K562 (cell line): ENCODE measurements around the gene ANKRD13A. TPM values are rescaled to one million over a fixed set of nuclear protein-coding genes. Genes with fewer than 3 reads are reported as not detected.

Experiments used
- ATF3 ChIP-seq, 2 experiments: fragments of 450-650 bp in 1 of 2; sonication (generic) in 1 of 2; formaldehyde crosslinking in 1 of 2; IDR thresholded peaks in 1 of 2; conservative IDR thresholded peaks in 1 of 2; 2 replicates each; pipeline versions ENCODE4 v1.6.1 to v1.8.1; 2016 to 2023; ENCODE audit warnings: mild to moderate bottlenecking in 2 of 2, moderate library complexity in 2 of 2, inconsistent platforms in 1 of 2, missing genetic modification reagents in 1 of 2
- CEBPG ChIP-seq, 3 experiments: fragments of 200-800 bp in 1 of 3; sonication (Bioruptor generic) in 1 of 3; sonication (generic) in 1 of 3; formaldehyde crosslinking in 1 of 3; IDR thresholded peaks in 2 of 3; conservative IDR thresholded peaks in 1 of 3; 2 replicates each; pipeline versions ENCODE4 v1.6.1 to v1.8.0; 2016 to 2022; ENCODE audit warnings: missing compliant biosample characterization in 2 of 3, missing genetic modification characterization in 2 of 3, mild to moderate bottlenecking in 1 of 3, missing genetic modification reagents in 1 of 3
- DPF2 ChIP-seq: fragments of 450-650 bp; IDR thresholded peaks from 2 replicates; pipeline ENCODE4 v1.6.1; 2016
- ERF ChIP-seq: fragments of 450-650 bp; formaldehyde crosslinking; IDR thresholded peaks from 2 replicates; pipeline ENCODE4 v1.4.0; 2020; ENCODE audit warnings: mild to moderate bottlenecking, mixed read lengths
- HNRNPL ChIP-seq: fragments of 200-400 bp; formaldehyde crosslinking; IDR thresholded peaks from 2 replicates; pipeline ENCODE4 v1.6.1; 2017; ENCODE audit warnings: low read depth, mild to moderate bottlenecking, low read length
- HNRNPUL1 ChIP-seq: fragments of 200-400 bp; formaldehyde crosslinking; IDR thresholded peaks from 2 replicates; pipeline ENCODE4 v1.6.1; 2017; ENCODE audit warnings: low read length
- IRF2 ChIP-seq: sonication (generic); formaldehyde crosslinking; IDR thresholded peaks from 2 replicates; pipeline ENCODE4 v1.8.1; 2022; ENCODE audit warnings: mild to moderate bottlenecking, missing genetic modification reagents
- JUND ChIP-seq, 2 experiments: IDR thresholded peaks; 2 replicates in 1 of 2; 3 replicates in 1 of 2; pipeline ENCODE4 v1.6.1; 2011; ENCODE audit warnings: borderline replicate concordance in 2 of 2, low read depth in 2 of 2, low read length in 2 of 2, improper control_type of control experiment in 1 of 2, missing biosample characterization in 1 of 2, missing genetic modification characterization in 1 of 2, missing genetic modification reagents in 1 of 2
- MAFG ChIP-seq: fragments of 450-650 bp; conservative IDR thresholded peaks from 2 replicates; pipeline ENCODE4 v1.6.1; 2016; ENCODE audit warnings: missing genetic modification characterization, missing compliant biosample characterization
- POLR2H ChIP-seq: IDR thresholded peaks from 2 replicates; pipeline ENCODE4 v1.6.1; 2016; ENCODE audit warnings: missing genetic modification characterization, low read depth, mild to moderate bottlenecking, control low read depth, missing compliant biosample characterization, moderate library complexity
- RAD21 ChIP-seq, 2 experiments: fragments of 250-450 bp in 1 of 2; fragments of 450-650 bp in 1 of 2; sonication (Bioruptor Pico) in 1 of 2; formaldehyde crosslinking in 1 of 2; IDR thresholded peaks in 1 of 2; conservative IDR thresholded peaks in 1 of 2; 2 replicates each; pipeline versions ENCODE4 v1.4.0 to v1.8.0; 2020 to 2022; ENCODE audit warnings: mild to moderate bottlenecking in 2 of 2, moderate library complexity in 1 of 2
- SFPQ ChIP-seq: fragments of 200-400 bp; formaldehyde crosslinking; IDR thresholded peaks from 2 replicates; pipeline ENCODE4 v1.6.1; 2017; ENCODE audit warnings: mild to moderate bottlenecking, low read depth, low read length, moderate library complexity
- TCF3 ChIP-seq: sonication (generic); formaldehyde crosslinking; IDR thresholded peaks from 2 replicates; pipeline ENCODE4 v1.4.0; 2020; ENCODE audit warnings: mild to moderate bottlenecking, missing genetic modification reagents
- ZBTB11 ChIP-seq, 3 experiments: fragments of 200-800 bp in 1 of 3; fragments of 250-450 bp in 1 of 3; fragments of 450-650 bp in 1 of 3; sonication (Bioruptor Pico) in 1 of 3; sonication (Bioruptor generic) in 1 of 3; formaldehyde crosslinking in 1 of 3; IDR thresholded peaks; 2 replicates each; pipeline versions ENCODE4 v1.6.1 to v1.8.0; 2016 to 2022; ENCODE audit warnings: mild to moderate bottlenecking in 2 of 3, missing genetic modification characterization in 2 of 3, missing compliant biosample characterization in 1 of 3, moderate library complexity in 1 of 3
- ZFP30 ChIP-seq: fragments of 250-450 bp; sonication (Bioruptor Pico); IDR thresholded peaks from 2 replicates; pipeline ENCODE4 v1.8.0; 2022; ENCODE audit warnings: moderate library complexity, mild to moderate bottlenecking, inconsistent platforms, borderline replicate concordance
- ZNF224 ChIP-seq: sonication (generic); formaldehyde crosslinking; IDR thresholded peaks from 2 replicates; pipeline ENCODE4 v1.8.0; 2022; ENCODE audit warnings: mild to moderate bottlenecking, missing genetic modification reagents
- ZNF316 ChIP-seq: fragments of 450-650 bp; IDR thresholded peaks from 2 replicates; pipeline ENCODE4 v1.6.1; 2016
- polyA plus RNA-seq, 8 experiments: library from polyadenylated mRNA; depleted of rRNA in 4 of 8; stranded (reverse) in 5 of 8; unstranded in 3 of 8; fragments of >200 nt; fragmentation: Nextera tagmentation in 2 of 8; fragmentation: Illumina TruSeq in 1 of 8; extraction: Ambion mirVana in 2 of 8; extraction: Trizol in 1 of 8; gene quantifications; 2 replicates each; pipeline versions ENCODE4 v1.2.1 to v1.2.3, GENCODE V29; 2011 to 2014; ENCODE audit warnings: inconsistent platforms in 1 of 8, missing spikeins in 1 of 8
- total RNA-seq, 7 experiments: library from RNA; depleted of rRNA in 6 of 7; stranded (reverse); fragments of >200 nt in 6 of 7; fragmentation: Illumina TruSeq in 2 of 7; extraction: Trizol in 2 of 7; gene quantifications; 2 replicates each; pipeline versions ENCODE4 v1.2.1 to v1.2.3, GENCODE V29; 2011 to 2021; ENCODE audit warnings: low replicate concordance in 1 of 7

Gene ANKRD13A
- total and polyA plus RNA-seq, 9 of the 15 experiments (the other 6 are each of a cell fraction or from before 2014, with no cell fraction given), result 5.0 to 55.0 (median 41.5) TPM

GRCh38 chr12:110046451-110047187 lies 47.4 kb downstream of the ANKRD13A start (continued):
- TF ChIP-seq ZNF316 (peak; percentile 25; the same call in 1 of the 2 replicates), RAD21 (CRISPR knock-in tag; conservative IDR thresholded peaks at IDR 0.05 in 1 of 2, IDR thresholded peaks at IDR 0.05 in 1 of 2) (no peak), JUND (IDR thresholded peaks at IDR 0.05; ENCODE audit: borderline replicate concordance, low read depth, low read length) (no peak), JUND (tag; IDR thresholded peaks at IDR 0.05; ENCODE audit: borderline replicate concordance, low read depth, low read length) (0 out of 3 replicates have a peak, but pooled peaks have one; percentile 19), POLR2H (tag) (no peak), ZFP30 (CRISPR knock-in tag) (no peak), ERF (CRISPR knock-in tag) (no peak), ZNF224 (CRISPR knock-in tag) (no peak), TCF3 (CRISPR knock-in tag) (peak; percentile 14; the same call in 1 of the 2 replicates), ATF3 (IDR thresholded peaks at IDR 0.05) (peak; percentile 39), ATF3 (CRISPR knock-in tag; conservative IDR thresholded peaks at IDR 0.05) (no peak), HNRNPL (no peak), DPF2 (0 out of 2 replicates have a peak, but pooled peaks have one; percentile 26), IRF2 (CRISPR knock-in tag) (no peak), CEBPG (CRISPR knock-in tag; IDR thresholded peaks at IDR 0.05) (peak; percentile 15; the same call in 1 of the 2 replicates), CEBPG (tag; conservative IDR thresholded peaks at IDR 0.05 in 1 of 2, IDR thresholded peaks at IDR 0.05 in 1 of 2) (peak; percentile 57 to 87), ZBTB11 (CRISPR knock-in tag; IDR thresholded peaks at IDR 0.05) (no peak), SFPQ (no peak), MAFG (peak; percentile 59), HNRNPUL1 (no peak)
